ENCODE results near the gene MCAT. TPM values are rescaled to one million over a fixed set of nuclear protein-coding genes. Genes with fewer than 3 reads are reported as not detected.

Gene MCAT
- total RNA-seq, 1 donor from 2014 or later, result 25.7 TPM

DNA sequence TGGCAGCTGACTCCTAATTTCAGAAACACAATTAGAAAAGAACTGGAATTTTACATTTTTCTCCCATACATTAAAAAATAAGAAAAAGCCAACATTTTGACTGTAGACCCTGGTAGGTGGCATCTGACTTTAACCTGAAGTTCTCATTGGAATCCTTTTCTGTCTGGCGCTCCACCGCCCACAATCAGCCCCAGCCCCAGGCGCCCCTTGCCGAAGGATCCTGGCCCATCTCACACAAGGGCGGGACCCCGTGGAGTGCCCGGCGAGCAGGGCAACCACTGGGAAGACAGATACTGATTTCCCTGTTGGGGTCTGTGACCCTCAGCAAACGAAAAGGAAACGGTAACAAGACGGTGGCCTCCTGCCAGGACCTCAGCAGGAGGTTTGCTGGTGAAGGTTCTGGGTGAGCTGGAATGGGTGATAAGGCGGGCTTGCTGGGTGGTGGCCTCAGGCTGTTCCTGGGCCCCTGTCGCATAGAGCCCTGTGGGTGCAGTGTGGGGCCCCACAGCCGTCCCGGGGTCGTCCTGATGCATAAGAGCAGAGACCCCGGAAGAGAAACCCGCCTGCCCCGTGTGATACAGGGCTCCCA, 23.9 kb upstream of the MCAT start:
- DNase-seq (ENCODE audit: low read depth, low spot score), result no peak
- Mint-ChIP-seq H3K4me3 (no peak overlapping the region), H3K27ac (ENCODE audit: unreplicated experiment) (no peak overlapping the region), H3K36me3 (ENCODE audit: low read depth) (no peaks in the 10 kb centered on the region), H3K9me3 (no peaks in the 10 kb centered on the region), H3K27me3 (ENCODE audit: low read depth) (no peaks in the 10 kb centered on the region), H3K4me1 (peaks cover 8% of the 10 kb centered on the region)
- TF ChIP-seq, protein P1, sequence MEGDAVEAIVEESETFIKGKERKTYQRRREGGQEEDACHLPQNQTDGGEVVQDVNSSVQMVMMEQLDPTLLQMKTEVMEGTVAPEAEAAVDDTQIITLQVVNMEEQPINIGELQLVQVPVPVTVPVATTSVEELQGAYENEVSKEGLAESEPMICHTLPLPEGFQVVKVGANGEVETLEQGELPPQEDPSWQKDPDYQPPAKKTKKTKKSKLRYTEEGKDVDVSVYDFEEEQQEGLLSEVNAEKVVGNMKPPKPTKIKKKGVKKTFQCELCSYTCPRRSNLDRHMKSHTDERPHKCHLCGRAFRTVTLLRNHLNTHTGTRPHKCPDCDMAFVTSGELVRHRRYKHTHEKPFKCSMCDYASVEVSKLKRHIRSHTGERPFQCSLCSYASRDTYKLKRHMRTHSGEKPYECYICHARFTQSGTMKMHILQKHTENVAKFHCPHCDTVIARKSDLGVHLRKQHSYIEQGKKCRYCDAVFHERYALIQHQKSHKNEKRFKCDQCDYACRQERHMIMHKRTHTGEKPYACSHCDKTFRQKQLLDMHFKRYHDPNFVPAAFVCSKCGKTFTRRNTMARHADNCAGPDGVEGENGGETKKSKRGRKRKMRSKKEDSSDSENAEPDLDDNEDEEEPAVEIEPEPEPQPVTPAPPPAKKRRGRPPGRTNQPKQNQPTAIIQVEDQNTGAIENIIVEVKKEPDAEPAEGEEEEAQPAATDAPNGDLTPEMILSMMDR (conservative IDR thresholded peaks at IDR 0.05), result no peak

DNA sequence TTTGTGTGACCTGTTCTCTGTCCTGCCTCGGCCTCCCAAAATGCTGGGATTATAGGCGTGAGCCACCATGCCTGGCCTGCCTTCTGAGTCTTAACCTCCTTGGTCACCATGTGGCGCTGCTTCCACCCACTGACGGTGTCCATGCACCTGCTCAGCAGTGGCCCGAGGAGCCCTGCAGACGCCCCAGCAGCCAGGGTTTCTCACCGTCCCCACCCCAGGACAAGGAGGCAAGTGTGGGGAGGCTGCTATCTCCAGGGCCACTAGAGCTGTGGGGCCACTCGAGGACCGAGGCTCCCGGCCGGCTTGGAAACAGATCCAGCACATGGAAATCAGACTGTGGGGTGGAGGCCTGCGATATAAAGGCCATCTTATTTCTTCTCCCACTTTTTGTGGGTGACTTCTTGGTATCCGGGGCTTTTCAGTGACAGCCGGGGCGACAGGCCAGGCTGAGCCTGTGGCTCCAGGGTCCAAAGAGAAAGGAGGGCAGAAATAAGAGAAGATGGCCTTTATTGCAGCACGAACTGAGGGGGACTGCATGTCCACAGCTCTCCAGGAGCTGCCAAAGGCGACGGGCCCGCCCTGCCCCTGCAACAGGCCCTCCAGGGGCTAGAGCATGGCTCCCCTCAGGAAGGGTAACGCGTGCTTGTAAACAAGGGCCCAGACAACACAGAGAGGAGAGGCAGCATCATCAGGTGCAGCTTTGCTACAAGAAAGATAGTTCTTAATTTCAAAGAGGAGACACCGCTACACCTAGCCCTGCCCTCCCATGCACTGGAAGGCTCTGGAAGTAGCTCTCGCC, 23.1 kb upstream of the MCAT start:
- DNase-seq (ENCODE audit: low read depth, low spot score), result no peak
- Mint-ChIP-seq H3K36me3 (ENCODE audit: low read depth) (no peaks in the 10 kb centered on the region), H3K4me3 (no peak overlapping the region), H3K4me1 (peaks cover 8% of the 10 kb centered on the region), H3K27ac (ENCODE audit: unreplicated experiment) (no peak overlapping the region), H3K27me3 (ENCODE audit: low read depth) (no peaks in the 10 kb centered on the region), H3K9me3 (no peaks in the 10 kb centered on the region)
- TF ChIP-seq, protein P1 (conservative IDR thresholded peaks at IDR 0.05), result no peak

DNA sequence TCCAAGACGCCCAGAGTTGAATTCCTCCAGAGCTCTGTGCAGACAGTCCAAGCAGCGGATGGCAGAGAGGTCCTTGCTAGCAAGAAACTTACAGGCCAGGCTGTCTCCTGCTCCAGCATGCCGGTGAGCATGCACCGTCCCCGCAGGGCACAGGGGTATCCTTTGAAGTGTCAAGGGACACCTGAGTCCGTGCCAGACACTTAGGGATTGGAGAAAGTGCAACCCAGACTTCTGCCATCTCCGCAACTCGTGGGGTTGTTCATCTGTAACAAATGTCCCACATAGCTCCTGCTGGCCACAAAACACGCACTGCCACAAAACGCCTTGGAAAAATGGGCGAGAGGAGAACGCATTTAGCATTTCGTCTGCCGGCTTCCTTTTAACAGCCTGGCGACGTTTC, 21.4 kb upstream of the MCAT start:
- Mint-ChIP-seq H3K27me3 (ENCODE audit: low read depth) (no peaks in the 10 kb centered on the region), H3K4me3 (no peak overlapping the region), H3K9me3 (no peaks in the 10 kb centered on the region), H3K27ac (ENCODE audit: unreplicated experiment) (no peak overlapping the region), H3K36me3 (ENCODE audit: low read depth) (no peaks in the 10 kb centered on the region), H3K4me1 (peaks cover 8% of the 10 kb centered on the region)
- TF ChIP-seq, protein P1 (conservative IDR thresholded peaks at IDR 0.05), result no peak
- DNase-seq (ENCODE audit: low read depth, low spot score), result no peak

DNA sequence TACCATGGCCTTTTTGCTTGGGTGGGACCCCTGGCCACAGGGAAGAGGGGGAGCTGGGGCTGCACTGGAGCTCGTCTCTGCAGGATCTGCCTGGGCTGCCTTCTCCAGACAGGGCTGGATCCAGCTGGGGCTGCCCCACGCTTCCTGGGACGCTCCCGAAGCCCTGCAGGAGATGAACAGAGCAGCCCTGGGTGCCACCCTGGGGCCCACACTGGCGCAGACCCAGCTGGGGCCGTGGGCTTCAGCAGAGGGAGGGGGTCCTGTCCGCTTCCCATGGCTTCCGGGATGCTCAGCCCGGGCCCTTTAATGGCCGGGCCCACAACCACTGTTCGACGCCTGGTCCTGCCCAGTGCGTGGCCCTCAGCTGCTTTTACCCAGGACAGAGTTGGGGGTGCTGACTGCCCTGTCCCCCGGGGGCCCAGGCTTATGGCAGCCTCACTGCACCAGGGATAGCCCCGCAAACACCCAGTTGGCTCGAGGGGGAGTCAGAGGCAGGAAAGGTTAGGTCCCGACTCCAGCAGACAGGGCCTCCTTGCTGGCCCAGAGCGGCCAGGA, 20.1 kb upstream of the MCAT start:
- Mint-ChIP-seq H3K36me3 (ENCODE audit: low read depth) (no peaks in the 10 kb centered on the region), H3K27ac (ENCODE audit: unreplicated experiment) (no peak overlapping the region), H3K4me3 (no peak overlapping the region)

DNA sequence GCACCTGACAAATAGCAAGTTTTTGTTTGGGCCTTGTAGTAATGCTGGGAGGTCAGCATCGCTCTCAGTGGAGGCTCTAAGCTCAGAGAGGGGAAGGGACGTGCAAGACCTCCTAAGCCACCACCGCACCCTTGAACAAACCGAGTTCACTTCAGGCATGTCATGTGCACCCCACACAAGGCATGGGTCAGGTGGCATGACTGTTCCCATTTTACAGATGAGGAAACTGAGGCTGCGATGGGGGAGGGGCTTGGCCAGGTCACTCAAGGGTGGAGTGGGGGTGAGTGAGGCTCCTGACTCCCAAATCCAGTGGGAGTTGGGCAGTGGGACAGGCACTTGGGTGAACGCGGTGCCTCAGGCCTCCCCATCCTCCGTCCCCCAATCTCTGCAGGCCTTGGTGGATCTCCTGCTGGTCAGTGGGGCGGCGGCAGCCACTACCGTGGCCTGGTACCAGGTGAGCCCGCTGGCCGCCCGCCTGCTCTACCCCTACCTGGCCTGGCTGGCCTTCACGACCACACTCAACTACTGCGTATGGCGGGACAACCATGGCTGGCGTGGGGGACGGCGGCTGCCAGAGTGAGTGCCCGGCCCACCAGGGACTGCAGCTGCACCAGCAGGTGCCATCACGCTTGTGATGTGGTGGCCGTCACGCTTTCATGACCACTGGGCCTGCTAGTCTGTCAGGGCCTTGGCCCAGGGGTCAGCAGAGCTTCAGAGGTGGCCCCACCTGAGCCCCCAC, 19.4 kb upstream of the MCAT start:
- Mint-ChIP-seq H3K27me3 (ENCODE audit: low read depth) (no peaks in the 10 kb centered on the region), H3K27ac (ENCODE audit: unreplicated experiment) (no peak overlapping the region), H3K9me3 (no peaks in the 10 kb centered on the region), H3K36me3 (ENCODE audit: low read depth) (no peaks in the 10 kb centered on the region), H3K4me3 (no peak overlapping the region), H3K4me1 (peaks cover 17% of the 10 kb centered on the region)
- TF ChIP-seq, protein P1 (conservative IDR thresholded peaks at IDR 0.05), result no peak
- no peak for DNase-seq (ENCODE audit: low read depth, low spot score)

More for the DNA sequence above, 20.1 kb upstream of the MCAT start:
- H3K4me1 Mint-ChIP-seq, result peaks cover 11% of the 10 kb centered on the region
- TF ChIP-seq, protein P1 (conservative IDR thresholded peaks at IDR 0.05), result no peak
- DNase-seq (ENCODE audit: low read depth, low spot score), result no peak
- no peaks in the 10 kb centered on the region for H3K27me3 Mint-ChIP-seq (ENCODE audit: low read depth)
- H3K9me3 Mint-ChIP-seq, result no peaks in the 10 kb centered on the region
